ENCODE measurements around the gene AKT3.
A peak's percentile ranks its signal among the peaks of the same experiment; 100 is the strongest.

DNA sequence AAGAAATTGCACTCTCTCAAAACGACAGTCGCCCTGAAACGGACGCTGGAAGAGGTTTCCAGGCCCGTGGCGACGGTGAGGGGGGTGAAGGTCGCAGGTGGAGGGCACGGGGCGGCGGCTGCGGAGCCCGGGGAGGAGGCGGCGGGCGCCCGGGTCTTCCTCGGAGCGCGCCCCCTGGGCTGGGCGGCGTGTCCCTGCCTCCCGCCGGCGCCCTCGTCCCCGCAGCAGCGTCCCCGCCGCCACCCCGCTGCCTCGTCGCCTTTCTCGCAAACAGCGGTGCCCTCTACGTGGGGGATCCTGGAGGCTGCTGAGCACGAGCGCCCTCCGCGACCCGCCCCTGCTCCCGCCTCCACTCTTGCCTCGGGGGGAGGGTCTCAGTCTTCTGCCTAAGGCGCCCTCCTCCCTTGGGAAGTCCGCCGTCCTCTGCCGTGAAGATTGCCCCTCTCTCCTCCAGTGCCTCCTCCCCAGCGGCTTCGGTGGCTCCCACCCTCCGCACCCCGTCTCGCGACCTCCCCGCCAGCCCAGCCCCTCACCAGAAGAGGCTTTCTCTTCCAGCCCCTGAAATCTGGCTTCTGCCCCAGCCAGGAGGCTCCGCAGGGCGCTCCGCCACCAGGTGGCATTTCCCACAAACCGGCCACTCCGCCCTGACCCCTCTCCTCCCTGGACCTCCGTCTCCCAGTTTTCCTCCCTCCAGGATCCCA is 366.8 kb downstream of the AKT3 start:
- TF ChIP-seq, protein P1, sequence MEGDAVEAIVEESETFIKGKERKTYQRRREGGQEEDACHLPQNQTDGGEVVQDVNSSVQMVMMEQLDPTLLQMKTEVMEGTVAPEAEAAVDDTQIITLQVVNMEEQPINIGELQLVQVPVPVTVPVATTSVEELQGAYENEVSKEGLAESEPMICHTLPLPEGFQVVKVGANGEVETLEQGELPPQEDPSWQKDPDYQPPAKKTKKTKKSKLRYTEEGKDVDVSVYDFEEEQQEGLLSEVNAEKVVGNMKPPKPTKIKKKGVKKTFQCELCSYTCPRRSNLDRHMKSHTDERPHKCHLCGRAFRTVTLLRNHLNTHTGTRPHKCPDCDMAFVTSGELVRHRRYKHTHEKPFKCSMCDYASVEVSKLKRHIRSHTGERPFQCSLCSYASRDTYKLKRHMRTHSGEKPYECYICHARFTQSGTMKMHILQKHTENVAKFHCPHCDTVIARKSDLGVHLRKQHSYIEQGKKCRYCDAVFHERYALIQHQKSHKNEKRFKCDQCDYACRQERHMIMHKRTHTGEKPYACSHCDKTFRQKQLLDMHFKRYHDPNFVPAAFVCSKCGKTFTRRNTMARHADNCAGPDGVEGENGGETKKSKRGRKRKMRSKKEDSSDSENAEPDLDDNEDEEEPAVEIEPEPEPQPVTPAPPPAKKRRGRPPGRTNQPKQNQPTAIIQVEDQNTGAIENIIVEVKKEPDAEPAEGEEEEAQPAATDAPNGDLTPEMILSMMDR (conservative IDR thresholded peaks at IDR 0.05 in 1 of 2, IDR thresholded peaks at IDR 0.05 in 1 of 2; ENCODE audit: low read depth in 1 of 2, low read length in 2 of 2), result peak in 1 of 2 donors; percentile 36
- no peak for TF ChIP-seq EZH2 (IDR thresholded peaks at IDR 0.05; ENCODE audit: low read length, missing control alignments)

Measured in fibroblast of lung (primary cell).